Panc1 (cell line): ENCODE data around the gene POM121. TPM values are rescaled to one million over a fixed set of nuclear protein-coding genes. Genes with fewer than 3 reads are reported as not detected.
"Not testable (repeated sequence)": the region's sequence is repeated elsewhere in the genome, so short reads cannot be mapped to it uniquely, and the experiment has no call there.

ENCODE experiments used
- ATAC-seq: fragments of 200-7000 bp; cut with Tn5 transposase; 2 replicates; pipeline ENCODE4 v1.9.1; 2020; ENCODE audit warnings: mild to moderate bottlenecking, moderate library complexity
- Bru-seq: library from RNA; stranded (reverse); fragments of 400-500 nt; gene quantifications from one replicate; lab custom pipeline; 2021; lab: Mats Ljungman, UMichigan
- BruChase-seq, 2 experiments: library from RNA; stranded (reverse); fragments of 400-500 nt; gene quantifications; one replicate each; lab custom pipeline; 2021; lab: Mats Ljungman, UMichigan
- BruUV-seq: library from RNA; stranded (reverse); fragments of 400-500 nt; replicated peaks from 2 replicates; lab custom pipeline; 2021; lab: Mats Ljungman, UMichigan
- CTCF ChIA-PET: fragments of 300-600 bp; sonication (Branson Sonifier 250); formaldehyde crosslinking; loops from one replicate; lab custom pipeline; 2022; ENCODE audit warnings: antibody characterized with exemption; lab: Charles Lee
- POLR2A ChIA-PET: fragments of 300-600 bp; sonication (Branson Sonifier 250); formaldehyde crosslinking; loops from one replicate; lab custom pipeline; 2022; ENCODE audit warnings: antibody characterized with exemption; lab: Charles Lee
- DNase-seq: peaks from one replicate; pipeline ENCODE4 v3.0.0-alpha.2; 2010; ENCODE audit warnings: low read depth, low spot score
- H3K27ac ChIP-seq: 2 replicates; pipeline ENCODE4 v1.5.1; 2011; ENCODE audit warnings: mild to moderate bottlenecking, low read length, inconsistent platforms
- H3K27me3 ChIP-seq: fragments of 200-500 bp; sonication (Bioruptor generic); 2 replicates; pipeline ENCODE4 v1.6.0; 2014; ENCODE audit warnings: low read length, inconsistent platforms; ENCODE audit not compliant: control insufficient read depth, insufficient read depth
- H3K36me3 ChIP-seq: fragments of 200-500 bp; sonication (Bioruptor generic); 2 replicates; pipeline ENCODE4 v1.5.1; 2014; ENCODE audit warnings: inconsistent platforms, mild to moderate bottlenecking, low read length, moderate library complexity; ENCODE audit not compliant: control insufficient read depth, insufficient read depth
- H3K4me1 ChIP-seq: 2 replicates; pipeline ENCODE4 v1.5.1; 2011; ENCODE audit warnings: inconsistent platforms, mild to moderate bottlenecking, low read length, moderate library complexity; ENCODE audit not compliant: control insufficient read depth, insufficient read depth
- H3K4me3 ChIP-seq, 2 experiments: 2 replicates each; pipeline ENCODE4 v1.5.1; 2011 to 2012; ENCODE audit warnings: low read depth in 2 of 2, low read length in 2 of 2, mild to moderate bottlenecking in 2 of 2, inconsistent platforms in 1 of 2, moderate library complexity in 1 of 2
- H3K9me3 ChIP-seq: fragments of 200-500 bp; sonication (Bioruptor generic); 2 replicates; pipeline ENCODE4 v1.5.1; 2014; ENCODE audit warnings: low read depth, mild to moderate bottlenecking, inconsistent platforms, low read length, moderate library complexity; ENCODE audit not compliant: control insufficient read depth, insufficient read depth
- CTCF ChIP-seq: fragments of 450-650 bp; IDR thresholded peaks from 2 replicates; pipeline ENCODE4 v1.5.1; 2017; ENCODE audit warnings: mild to moderate bottlenecking
- POLR2AphosphoS5 ChIP-seq: IDR thresholded peaks from 2 replicates; pipeline ENCODE4 v1.6.1; 2012; ENCODE audit warnings: mild to moderate bottlenecking, low read depth, low read length, moderate library complexity
- SIN3A ChIP-seq: IDR thresholded peaks from 2 replicates; pipeline ENCODE4 v1.6.1; 2012; ENCODE audit warnings: low read depth, mild to moderate bottlenecking, low read length, moderate library complexity, borderline replicate concordance; ENCODE audit not compliant: insufficient read depth
- TCF7L2 ChIP-seq: IDR thresholded peaks from 2 replicates; pipeline ENCODE4 v1.6.1; 2011; ENCODE audit warnings: mild to moderate bottlenecking, low read depth, low read length, inconsistent platforms
- in situ Hi-C: cut with HindIII; loops from 2 replicates; pipeline ENCODE4 v1.10.0; 2016; ENCODE audit warnings: low sequenced_read_pairs, low pct_unique_long_range_greater_than_20kb
- intact Hi-C: fragments of 100-400 bp; cut with micrococcal nuclease; formaldehyde crosslinking; loops from one replicate; pipeline ENCODE4 v1.10.0; 2022; ENCODE audit not compliant: unreplicated experiment
- long read RNA-seq: library from polyadenylated mRNA; unstranded; transcript quantifications from one replicate; pipeline ENCODE4 v2.0.0, GENCODE V29; 2021; ENCODE audit not compliant: unreplicated experiment
- polyA plus RNA-seq: library from polyadenylated mRNA; unstranded; fragments of >200 nt; gene quantifications from one replicate; pipeline ENCODE4 v1.2.1, GENCODE V29; 2012; ENCODE audit warnings: missing spikeins; ENCODE audit not compliant: insufficient read length
- total RNA-seq: library from RNA; stranded (reverse); gene quantifications from one replicate; pipeline ENCODE4 v1.2.1, GENCODE V29; 2021; ENCODE audit not compliant: unreplicated experiment
- TF ChIP-seq, protein P1 (sequence below), 2 experiments: IDR thresholded peaks; 2 replicates each; pipeline ENCODE4 v1.6.1; 2011 to 2012; ENCODE audit warnings: low read depth in 2 of 2, control low read depth in 1 of 2, low read length in 1 of 2, mild to moderate bottlenecking in 1 of 2, moderate library complexity in 1 of 2; ENCODE audit not compliant: insufficient read depth in 1 of 2

Gene POM121
- total RNA-seq (62.4 TPM), Bru-seq, nascent RNA (percentile 87 among the genes with signal in this experiment), BruChase-seq, experiment 1, labeled RNA remaining after a 2-hour chase (percentile 86 among the genes with signal in this experiment), BruChase-seq, experiment 2, labeled RNA remaining after a 6-hour chase (percentile 89 among the genes with signal in this experiment)
- polyA plus RNA-seq = 53.1 TPM
- long read RNA-seq, partial matches to known transcripts = 19 of 106 reads
- long read RNA-seq, other reads (novel, unspliced or antisense) = 87 of 106 reads

DNA sequence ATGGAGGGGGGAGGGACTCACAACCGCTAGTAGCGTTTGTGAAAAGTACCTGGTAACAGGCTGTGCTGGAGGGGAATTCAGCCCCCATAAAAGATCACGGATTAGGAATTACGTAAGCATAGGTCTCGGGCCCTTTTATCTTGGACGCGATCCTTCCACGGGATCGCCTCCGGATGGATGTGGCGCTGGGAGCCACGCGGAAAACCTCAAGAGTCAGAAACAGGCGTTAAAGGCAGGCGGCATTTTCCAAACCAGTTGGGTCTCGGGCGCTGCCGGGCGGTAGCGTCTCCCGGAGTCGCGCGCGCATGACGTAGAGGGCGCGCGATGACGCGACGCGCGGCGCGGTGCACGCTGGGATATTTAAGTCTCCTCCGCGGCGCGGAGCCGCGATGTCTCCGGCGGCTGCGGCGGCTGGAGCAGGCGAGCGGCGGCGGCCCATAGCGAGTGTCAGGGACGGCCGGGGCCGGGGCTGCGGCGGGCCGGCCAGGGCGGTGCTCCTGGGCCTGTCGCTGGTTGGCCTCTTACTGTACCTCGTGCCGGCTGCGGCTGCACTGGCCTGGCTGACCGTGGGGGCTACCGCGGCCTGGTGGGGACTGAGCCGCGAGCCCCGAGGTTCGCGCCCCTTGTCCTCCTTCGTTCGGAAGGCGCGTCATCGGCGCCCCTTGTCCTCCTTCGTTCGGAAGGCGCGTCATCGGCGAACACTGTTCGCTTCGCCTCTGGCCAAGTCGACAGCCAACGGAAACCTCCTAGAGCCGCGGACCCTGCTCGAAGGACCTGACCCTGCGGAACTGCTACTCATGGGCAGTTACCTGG, at the start of gene POM121:
Gene POM121 (plus strand): TSS at position 363 of the 813 bp plus-strand sequence. CDS start 27 bp downstream, at position 390.
- H3K27ac ChIP-seq = peak within 1 kb of the TSS; percentile 99
- in situ Hi-C loops = no loop called here
- H3K4me3 ChIP-seq = peak within 1 kb of the TSS; percentile 72 to 82
- ChIA-PET POLR2A (no interaction called here), CTCF (no interaction called here)
- no peaks in the 10 kb centered on the region for H3K9me3 ChIP-seq
- H3K27me3 ChIP-seq = no peaks in the 10 kb centered on the region
- peaks cover 14% of the 10 kb centered on the region for H3K4me1 ChIP-seq
- ATAC-seq (peak; percentile 95), DNase-seq (peak; percentile 61)
- no TSS peak for BruUV-seq
- H3K36me3 ChIP-seq = peaks cover 25% of the 10 kb centered on the region
- TF ChIP-seq SIN3A (0 out of 2 replicates have a peak, but pooled peaks have one; percentile 74), TCF7L2 (peak; percentile 67; the same call in 1 of the 2 replicates), CTCF (no peak), POLR2AphosphoS5 (peak; percentile 92)
- TF ChIP-seq, protein P1, sequence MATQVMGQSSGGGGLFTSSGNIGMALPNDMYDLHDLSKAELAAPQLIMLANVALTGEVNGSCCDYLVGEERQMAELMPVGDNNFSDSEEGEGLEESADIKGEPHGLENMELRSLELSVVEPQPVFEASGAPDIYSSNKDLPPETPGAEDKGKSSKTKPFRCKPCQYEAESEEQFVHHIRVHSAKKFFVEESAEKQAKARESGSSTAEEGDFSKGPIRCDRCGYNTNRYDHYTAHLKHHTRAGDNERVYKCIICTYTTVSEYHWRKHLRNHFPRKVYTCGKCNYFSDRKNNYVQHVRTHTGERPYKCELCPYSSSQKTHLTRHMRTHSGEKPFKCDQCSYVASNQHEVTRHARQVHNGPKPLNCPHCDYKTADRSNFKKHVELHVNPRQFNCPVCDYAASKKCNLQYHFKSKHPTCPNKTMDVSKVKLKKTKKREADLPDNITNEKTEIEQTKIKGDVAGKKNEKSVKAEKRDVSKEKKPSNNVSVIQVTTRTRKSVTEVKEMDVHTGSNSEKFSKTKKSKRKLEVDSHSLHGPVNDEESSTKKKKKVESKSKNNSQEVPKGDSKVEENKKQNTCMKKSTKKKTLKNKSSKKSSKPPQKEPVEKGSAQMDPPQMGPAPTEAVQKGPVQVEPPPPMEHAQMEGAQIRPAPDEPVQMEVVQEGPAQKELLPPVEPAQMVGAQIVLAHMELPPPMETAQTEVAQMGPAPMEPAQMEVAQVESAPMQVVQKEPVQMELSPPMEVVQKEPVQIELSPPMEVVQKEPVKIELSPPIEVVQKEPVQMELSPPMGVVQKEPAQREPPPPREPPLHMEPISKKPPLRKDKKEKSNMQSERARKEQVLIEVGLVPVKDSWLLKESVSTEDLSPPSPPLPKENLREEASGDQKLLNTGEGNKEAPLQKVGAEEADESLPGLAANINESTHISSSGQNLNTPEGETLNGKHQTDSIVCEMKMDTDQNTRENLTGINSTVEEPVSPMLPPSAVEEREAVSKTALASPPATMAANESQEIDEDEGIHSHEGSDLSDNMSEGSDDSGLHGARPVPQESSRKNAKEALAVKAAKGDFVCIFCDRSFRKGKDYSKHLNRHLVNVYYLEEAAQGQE (IDR thresholded peaks at IDR 0.05; ENCODE audit: insufficient read depth in 1 of 2, low read depth in 2 of 2, low read length in 1 of 2) = no peak
- intact Hi-C loops = no loop called here

GRCh38 chr7:72879079-72879736, 45.7 kb upstream of the POM121 start:
- intact Hi-C loops, H3K4me1 ChIP-seq, H3K9me3 ChIP-seq, H3K36me3 ChIP-seq, in situ Hi-C loops, POLR2A ChIA-PET, H3K27me3 ChIP-seq, CTCF ChIA-PET, BruUV-seq: not testable (repeated sequence)
- TF ChIP-seq SIN3A = 0 out of 2 replicates have a peak, but pooled peaks have one; percentile 53
- peak; percentile 75 for TF ChIP-seq POLR2AphosphoS5
- peak; percentile 100 for ATAC-seq
- Histone ChIP-seq H3K27ac (peak overlapping the region; percentile 82), H3K4me3 (peak overlapping the region; percentile 58 to 81)
- DNase-seq = peak; percentile 48

DNA sequence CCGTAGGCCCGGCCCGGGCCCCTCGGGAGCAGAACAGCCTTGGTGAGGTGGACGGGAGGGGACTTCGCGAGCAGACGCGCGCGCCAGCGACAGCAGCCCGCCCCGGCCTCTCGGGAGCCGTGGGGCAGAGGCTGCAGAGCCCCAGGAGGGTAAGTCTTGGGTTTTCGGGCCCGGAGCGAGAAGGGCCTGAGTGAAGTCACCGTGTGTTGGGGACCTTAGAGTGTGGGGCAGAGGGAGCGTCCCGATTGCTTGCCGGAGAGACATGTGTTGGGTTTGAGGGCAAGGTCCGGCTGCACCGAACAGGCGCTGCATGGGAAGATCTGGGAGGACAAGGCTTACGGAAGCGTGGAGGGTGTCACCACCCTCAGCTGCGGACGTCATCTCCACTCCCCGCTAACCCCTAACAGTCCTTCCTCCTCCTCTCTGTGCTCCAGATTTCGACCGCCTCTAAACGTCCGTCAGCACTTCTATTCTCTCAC, 45.1 kb upstream of the POM121 start:
- BruUV-seq, H3K9me3 ChIP-seq, H3K27me3 ChIP-seq, ATAC-seq, POLR2A ChIA-PET, H3K36me3 ChIP-seq, in situ Hi-C loops, intact Hi-C loops, H3K4me1 ChIP-seq, DNase-seq, CTCF ChIA-PET: not testable (repeated sequence)
- Histone ChIP-seq H3K4me3 (peak overlapping the region; percentile 58 to 81), H3K27ac (peak overlapping the region; percentile 49; the same call in 1 of the 2 replicates)

DNA sequence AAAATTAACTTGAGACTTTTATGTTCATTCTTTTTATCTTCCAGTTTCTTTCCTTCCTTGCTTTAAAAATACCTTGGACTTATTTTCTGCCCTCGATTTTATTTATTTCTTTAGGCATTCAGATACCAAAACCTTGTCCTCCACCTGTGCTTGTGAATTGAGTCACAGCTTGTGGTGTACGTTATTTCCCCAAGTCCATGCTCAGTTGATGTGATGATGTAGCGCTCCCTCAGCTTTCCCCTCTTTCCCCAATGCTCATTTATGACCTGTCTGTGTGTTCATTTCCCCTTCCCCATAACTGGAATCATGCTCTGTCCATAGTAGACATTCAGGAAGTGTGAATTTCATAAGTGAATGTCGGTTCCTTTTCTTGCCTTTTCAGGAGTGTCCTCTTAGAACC, 33.1 kb upstream of the POM121 start:
- POLR2A ChIA-PET, H3K36me3 ChIP-seq, BruUV-seq, CTCF ChIA-PET, ATAC-seq, in situ Hi-C loops, H3K9me3 ChIP-seq, DNase-seq, H3K4me1 ChIP-seq, intact Hi-C loops, H3K4me3 ChIP-seq, H3K27ac ChIP-seq, H3K27me3 ChIP-seq: not testable (repeated sequence)
